Measurements from ENCODE around the gene BIRC6.
"Not testable (repeated sequence)": the region's sequence is repeated elsewhere in the genome, so short reads cannot be mapped to it uniquely, and the experiment has no call there.

Gene BIRC6, protein sequence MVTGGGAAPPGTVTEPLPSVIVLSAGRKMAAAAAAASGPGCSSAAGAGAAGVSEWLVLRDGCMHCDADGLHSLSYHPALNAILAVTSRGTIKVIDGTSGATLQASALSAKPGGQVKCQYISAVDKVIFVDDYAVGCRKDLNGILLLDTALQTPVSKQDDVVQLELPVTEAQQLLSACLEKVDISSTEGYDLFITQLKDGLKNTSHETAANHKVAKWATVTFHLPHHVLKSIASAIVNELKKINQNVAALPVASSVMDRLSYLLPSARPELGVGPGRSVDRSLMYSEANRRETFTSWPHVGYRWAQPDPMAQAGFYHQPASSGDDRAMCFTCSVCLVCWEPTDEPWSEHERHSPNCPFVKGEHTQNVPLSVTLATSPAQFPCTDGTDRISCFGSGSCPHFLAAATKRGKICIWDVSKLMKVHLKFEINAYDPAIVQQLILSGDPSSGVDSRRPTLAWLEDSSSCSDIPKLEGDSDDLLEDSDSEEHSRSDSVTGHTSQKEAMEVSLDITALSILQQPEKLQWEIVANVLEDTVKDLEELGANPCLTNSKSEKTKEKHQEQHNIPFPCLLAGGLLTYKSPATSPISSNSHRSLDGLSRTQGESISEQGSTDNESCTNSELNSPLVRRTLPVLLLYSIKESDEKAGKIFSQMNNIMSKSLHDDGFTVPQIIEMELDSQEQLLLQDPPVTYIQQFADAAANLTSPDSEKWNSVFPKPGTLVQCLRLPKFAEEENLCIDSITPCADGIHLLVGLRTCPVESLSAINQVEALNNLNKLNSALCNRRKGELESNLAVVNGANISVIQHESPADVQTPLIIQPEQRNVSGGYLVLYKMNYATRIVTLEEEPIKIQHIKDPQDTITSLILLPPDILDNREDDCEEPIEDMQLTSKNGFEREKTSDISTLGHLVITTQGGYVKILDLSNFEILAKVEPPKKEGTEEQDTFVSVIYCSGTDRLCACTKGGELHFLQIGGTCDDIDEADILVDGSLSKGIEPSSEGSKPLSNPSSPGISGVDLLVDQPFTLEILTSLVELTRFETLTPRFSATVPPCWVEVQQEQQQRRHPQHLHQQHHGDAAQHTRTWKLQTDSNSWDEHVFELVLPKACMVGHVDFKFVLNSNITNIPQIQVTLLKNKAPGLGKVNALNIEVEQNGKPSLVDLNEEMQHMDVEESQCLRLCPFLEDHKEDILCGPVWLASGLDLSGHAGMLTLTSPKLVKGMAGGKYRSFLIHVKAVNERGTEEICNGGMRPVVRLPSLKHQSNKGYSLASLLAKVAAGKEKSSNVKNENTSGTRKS (N-terminal part only)

DNA sequence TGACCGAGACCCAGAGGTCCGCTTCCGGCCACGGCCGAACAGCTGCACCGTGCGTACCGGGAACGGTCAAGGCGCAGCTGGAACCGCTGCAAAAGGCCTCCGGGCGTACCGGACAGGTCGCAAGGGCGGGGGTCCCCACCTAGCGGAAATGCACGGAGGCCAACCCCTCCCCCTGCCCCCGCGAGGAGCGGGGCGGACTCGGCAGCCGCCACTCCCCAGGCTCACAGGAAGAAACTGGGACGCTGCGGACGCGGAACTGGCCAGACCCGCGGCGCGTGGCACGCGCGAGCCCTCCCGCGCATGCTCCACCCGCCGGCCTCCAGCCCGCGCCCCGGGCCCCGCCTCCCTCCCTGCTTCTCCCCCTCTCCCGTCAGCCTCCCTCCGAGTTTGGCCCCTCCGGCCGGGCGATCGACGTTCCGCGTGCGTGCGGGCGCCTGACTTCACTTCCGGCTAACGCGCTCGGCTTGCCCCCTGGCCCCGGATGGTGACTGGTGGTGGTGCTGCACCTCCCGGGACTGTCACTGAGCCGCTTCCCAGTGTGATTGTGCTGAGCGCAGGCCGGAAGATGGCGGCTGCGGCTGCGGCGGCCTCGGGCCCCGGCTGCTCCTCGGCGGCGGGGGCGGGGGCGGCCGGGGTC is at the start of gene BIRC6:
Gene BIRC6 (plus strand): TSS at position 343 of the 637 bp plus-strand sequence. CDS start 139 bp downstream, at position 482.
- peak; percentile 99 for DNase-seq

DNA sequence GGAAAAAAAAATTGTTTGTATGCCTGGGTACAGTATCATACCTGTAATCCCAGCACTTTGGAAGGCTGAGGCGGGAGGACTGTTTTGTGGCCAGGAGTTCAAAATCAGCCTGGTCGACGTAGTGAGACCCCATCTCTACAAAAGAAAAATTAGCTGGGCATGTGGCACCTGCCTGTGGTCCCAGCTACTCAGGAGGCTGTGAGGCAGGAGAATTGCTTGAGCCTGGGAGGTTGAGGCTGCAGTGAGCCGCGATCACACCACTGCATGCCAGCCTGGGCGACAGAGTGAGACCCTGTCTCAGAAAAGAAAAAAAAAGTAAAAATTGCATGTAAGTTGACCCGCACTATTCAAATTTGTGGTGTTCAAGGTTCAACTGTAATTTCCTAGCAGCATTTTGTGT is 46.2 kb upstream of the BIRC6 start:
- DNase-seq = no peak

DNA sequence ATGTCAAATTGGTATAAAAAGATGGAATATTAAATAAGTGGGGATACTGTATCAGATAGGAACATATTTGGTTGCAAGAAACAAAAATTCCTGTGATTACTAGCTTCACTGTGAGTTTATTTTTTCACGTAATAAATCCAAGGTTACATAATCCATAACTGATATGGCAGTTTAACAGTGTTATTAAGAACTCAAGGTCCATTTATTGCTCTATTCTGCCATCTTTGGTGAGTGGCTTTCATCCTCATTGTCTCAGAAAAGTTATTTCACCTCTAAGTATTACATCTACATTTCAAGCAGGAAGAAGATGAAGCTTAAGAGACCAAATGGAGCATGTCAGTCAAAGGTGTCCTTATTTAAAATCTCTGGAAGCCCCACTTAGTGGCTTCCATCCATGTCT is 41.9 kb upstream of the BIRC6 start:
- DNase-seq = no peak

DNA sequence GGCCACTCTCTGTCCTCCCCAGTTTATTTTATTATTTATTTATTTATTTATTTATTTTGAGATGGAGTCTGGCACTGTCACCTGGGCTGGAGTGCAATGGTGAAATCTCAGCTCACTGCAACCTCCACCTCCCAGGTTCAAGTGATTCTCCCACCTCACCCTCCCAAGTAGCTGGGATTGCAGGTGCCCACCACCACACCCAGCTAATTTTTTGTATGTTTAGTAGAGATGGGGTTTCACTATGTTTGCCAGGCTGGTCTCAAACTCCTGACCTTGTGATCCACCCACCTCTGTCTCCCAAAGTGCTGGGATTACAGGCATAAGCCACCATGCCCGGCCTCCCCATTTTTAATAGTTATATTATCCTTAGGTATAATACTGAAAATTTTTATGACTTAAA is 28.1 kb upstream of the BIRC6 start:
- DNase-seq = not testable (repeated sequence)

DNA sequence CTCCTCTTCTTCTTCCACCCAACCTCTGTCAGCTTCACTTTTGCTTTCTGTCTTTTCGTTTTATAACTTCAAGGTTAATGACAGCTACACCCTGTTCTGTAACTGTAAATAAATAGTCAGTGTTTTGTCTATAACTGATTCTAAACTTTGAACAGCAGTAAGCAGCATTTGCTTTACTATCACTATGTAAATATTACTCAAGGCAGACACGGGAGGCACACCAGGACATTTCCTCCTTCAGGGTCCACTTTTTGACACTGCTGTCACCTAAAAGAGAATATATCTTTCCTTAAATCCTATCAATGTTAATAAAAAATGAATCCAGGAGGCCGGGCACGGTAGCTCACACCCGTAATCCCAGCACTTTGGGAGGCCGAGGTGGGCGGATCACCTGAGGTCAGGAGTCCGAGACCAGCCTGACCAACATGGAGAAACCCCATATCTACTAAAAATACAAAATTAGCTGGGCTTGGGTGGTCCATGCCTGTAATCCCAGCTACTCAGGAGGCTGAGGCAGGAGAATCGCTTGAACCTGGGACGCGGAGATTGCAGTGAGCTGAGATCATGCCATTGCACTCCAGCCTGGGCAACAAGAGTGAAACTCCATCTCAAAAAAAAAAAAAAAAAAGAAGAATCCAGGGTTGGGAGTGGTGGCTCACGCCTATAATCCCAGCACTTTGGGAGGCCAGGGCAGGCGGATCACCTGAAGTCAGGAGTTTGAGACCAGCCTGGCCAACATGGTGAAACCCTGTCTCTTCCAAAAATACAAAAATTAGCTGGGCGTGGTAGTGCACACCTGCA is 27.4 kb upstream of the BIRC6 start:
- not testable (repeated sequence) for DNase-seq

DNA sequence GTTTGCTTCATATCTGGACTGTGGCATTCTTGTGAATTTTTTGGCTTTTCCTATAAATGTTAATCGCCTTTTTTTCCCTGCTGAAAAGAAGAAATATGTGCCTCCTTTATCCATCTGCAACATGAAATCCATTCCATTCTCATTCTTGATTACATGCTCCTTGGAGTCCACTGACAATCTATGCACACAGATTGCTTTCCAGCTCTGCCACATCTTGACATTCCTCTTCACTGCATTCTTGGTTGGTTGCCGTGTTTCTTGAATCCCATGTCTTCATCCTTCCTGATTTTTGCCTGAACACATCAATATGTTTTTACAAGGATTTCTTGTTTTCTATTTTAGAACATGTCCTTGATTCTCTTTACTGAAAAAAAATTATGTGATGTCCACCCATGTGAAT is 26.7 kb upstream of the BIRC6 start:
- DNase-seq = no peak

DNA sequence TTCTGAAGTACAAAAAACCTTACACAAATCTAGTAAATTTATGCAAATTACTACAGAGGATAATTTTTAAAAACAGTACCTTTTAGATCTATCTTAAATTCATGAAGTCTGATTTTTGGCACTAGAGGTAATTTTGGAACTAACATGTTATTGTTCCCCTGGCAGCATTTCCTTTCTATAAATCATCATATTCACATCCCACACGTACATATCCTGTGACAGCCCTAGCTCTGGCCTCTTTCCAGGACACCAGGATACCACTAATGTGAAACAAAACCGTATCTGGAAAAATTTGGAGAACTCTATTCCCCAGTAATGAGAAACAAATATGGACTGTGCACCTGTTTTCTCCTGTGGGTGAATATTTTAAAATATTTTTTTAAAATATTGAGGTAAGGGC is 14.0 kb upstream of the BIRC6 start:
- no peak for DNase-seq

DNA sequence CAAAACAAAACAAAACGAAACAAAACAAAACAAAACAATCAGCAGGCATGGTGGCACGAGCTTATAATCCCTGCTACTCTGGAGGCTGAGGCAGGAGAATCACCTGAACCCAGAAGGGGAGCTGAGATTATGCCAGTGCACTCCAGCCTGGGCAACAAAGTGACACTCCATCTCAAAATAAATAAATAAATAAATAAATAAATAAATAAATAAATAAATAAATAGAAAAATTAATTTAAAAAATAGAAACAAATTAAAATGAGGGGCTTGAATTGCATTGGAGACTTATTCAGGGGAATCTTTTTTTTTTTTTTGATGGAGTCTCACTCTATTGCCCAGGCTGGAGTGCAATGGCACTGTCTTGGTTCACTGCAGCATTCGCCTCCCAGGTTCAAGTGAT is 6.0 kb upstream of the BIRC6 start:
- DNase-seq = not testable (repeated sequence)

DNA sequence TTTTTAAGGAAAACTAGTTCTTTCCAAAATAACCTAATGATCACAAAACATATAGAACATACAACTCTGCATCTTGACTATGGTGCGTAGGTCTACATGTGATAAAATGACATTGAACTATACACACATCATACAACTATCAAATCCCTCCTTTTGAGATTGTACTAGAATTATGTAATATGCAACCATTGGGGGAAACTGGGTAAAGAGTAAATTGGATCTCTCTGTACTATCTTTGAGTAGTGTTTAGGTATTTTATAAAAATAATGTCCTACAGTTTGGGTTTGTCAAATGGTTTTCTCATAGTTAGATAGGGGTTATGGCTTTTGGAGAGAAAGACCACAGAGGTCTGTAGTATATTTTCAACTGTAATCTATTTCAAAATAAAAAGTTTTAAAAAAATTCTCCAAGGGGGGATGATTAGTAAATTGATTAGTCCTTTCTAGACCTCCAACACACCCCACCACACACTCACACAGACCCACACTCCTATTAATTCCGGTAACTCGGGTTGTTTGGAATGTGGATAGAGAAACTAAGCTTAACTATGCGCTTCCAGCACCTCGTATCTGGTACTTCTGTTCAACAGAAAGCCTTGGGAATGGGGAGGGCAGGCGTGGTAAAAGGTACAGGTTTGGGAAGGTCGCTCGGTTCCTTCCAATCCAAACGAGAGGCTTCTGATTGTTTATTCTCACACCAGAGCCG is 695 bp upstream of the BIRC6 start:
- no peak for DNase-seq

DNA sequence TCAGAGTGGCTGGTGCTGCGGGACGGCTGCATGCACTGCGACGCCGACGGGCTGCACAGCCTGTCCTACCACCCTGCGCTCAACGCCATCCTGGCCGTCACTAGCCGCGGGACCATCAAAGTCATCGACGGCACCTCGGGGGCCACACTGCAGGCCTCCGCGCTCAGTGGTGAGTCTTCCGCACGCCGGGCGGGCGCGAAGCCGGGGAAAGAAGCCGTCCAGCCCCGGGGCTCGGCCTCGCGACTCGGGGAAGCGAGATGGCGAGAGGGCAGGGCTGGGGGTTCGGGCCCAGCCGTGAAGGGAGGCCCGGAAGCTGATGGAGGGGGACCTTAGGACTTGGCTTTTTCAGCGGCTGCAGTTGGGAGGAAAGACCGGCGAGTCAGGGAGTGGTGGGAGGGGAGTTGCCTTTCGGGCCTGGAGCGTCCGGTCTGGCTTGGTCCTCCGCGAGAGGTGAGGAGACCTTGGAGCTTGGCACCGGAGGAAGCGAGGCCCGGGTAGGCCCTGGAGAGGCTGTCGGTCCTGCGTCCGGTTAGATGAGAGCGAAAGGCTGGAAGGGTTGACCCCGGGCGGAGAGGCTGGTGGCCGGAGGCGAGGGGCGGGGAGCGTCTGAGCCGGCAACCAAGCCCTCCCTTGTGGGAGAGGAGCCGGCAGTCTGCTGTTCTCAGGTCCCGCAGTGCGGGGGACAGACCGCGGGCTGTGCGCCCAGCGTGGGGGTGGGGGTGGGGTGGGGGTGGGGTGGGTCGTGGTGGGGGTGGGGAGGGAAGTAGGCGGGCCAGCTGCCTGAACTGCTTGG is 691 bp downstream of the BIRC6 start:
- peak; percentile 42 for DNase-seq

DNA sequence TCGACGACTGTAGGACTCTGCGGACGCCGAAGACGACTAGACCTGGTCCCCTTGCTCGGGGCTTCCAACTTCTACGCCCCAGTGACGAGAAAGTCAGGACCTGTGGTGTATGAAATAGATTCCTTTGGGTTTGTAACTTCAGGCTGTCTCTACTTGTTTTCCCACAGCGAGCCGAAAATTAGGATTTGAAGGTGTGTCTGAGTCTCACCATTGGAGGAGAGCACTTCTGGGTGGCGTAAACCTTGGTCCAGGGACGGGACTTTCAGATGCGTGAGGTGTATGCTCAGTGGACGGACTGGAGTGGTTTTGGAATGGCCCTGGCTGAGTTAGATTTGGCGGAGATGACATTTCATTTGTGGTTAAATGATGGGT is 1.3 kb downstream of the BIRC6 start:
- peak; percentile 18 for DNase-seq

DNA sequence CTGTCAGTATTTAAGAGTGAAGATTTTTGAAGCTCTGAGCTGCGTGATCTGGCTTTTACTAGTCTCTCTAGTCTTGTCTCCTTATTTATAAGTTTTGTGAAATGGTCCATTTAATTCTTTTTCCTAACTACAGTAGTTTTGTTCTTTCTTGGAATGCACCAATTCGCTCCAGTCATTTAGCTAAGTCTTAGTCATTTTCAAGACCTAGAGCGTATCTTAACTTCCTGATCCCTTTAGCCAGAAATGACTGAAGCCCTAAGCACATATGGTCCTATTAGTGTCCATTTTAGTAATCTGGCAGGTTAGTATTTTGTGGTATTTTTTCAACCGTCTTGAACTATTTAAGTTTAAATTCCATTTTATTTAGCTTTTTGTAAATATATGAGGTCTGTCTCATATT is 3.6 kb downstream of the BIRC6 start:
- peak; percentile 30 for DNase-seq

DNA sequence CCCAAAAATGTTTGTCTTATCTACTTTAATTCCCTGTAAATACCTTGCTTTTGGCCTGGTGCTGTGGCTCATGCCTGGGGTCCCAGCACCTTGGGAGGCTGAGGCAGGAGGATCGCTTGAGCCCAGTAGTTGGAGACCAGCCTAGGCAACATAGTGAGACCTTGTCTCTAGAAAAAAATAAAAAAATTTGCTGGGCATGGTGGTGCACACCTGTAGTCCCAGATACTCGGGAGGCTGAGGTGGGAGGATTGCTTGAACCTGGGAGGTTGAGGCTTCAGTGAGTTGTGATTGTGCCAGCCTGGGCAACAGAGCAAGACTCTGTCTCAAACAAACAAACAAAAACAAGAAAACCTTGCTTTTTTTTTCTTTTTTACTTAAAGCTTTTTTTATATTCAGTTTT is 6.2 kb downstream of the BIRC6 start:
- DNase-seq = not testable (repeated sequence)

DNA sequence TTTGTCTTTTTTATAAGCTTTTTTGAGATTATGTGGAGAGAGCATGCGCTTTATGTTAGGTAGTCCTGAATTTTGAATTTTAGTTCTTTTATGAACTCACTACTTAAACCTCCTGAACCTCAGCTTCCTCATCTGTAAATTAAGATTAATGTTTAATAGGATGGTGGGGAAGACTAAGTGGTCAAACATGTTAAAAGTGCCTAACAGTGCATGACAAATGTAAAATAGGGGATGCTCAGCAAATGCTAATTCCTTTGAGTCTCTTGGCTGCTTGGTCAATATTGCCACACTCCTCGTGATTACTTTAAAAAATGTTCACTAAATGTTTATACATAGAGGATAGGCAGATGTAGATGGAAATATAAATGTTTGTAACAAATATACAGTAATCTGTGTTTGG is 6.8 kb downstream of the BIRC6 start:
- no peak for DNase-seq

DNA sequence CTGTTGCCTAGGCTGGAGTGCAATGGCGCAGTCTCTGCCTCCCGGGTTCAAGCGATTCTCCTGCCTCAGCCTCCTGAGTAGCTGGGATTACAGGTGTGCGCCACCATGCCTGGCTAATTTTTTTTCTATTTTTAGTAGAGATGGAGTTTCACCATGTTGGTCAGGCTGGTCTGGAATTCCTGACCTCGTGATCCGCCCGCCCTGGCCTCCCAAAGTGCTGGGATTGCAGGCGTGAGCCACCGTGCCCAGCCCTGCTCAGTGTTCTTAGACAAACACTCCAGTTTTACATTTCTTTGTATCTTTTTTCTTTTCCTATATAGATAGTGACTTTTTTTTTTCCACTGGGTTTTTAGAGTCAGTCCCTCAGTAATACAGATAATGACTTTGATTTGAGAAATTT is 7.5 kb downstream of the BIRC6 start:
- not testable (repeated sequence) for DNase-seq

DNA sequence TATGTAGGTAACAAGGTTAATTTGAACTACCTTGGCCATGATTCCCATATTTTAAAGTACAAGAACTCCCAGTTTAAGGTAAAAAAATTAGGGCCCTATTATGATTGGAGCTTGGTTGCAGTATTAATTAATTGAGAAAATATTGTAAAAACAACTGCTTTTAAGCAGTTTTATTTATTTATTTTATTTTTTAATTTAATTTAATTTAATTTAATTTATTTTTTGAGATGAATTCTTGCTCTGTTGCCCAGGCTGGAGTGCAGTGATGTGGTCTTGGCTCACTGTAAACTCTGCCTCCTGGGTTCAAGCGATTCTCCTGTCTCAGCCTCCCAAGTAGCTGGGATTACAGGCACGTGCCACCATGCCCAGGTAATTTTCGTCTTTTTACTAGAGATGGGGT is 8.9 kb downstream of the BIRC6 start:
- DNase-seq = not testable (repeated sequence)

DNA sequence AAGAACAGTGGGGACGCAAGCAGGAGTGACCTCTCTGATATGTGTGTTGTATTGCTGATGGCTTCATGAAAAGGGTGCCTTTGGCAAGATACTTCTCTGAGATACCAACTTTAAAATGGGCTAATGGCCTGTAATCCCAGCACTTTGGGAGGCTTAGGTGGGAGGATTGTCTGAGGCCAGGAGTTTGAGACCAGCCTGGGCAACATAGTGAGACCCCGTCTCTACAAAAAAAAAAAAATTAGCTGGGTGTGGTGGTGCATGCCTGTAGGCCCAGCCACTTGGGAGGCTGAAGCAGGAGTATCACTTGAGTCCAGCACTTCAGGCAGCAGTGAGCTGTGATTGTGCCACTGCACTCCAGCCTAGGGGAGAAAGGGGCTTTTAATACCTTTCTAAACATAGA is 9.8 kb downstream of the BIRC6 start:
- DNase-seq = no peak

DNA sequence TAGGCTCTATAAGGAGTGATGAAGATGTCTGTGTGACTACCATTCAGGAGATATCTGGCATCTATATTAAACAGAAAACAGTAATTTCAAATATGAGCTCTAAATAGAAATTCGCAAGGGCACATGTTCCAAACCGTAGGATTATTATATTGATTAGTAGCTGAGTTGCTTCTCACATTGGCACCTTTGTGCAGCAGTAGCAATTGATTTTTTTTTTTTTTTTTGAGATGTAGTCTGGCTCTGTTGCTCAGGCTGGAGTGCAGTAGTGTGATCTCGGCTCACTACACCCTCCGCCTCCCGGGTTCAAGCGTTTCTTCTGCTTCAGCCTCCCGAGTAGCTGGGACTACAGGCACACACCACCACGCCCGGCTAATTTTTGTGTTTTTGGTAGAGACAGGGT is 12.4 kb downstream of the BIRC6 start:
- no peak for DNase-seq

DNA sequence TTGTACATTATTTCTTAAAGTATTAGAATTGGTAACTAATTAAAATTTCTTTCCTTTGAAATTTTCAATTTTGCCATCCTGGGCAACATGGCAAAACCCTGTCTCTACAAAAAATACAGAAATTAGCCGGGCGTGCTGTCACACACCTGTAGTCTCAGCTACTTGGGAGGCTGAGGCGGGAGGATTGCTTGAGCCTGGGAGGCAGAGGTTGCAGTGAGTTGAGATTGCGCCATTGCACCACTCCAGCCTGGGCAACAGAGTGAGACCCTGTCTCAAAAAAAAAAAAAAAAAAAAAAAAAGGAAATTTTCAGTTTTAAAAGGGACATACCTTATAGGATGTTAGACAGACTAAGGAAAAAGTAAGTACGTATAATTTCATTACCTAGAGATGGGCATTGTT is 14.1 kb downstream of the BIRC6 start:
- DNase-seq = not testable (repeated sequence)

DNA sequence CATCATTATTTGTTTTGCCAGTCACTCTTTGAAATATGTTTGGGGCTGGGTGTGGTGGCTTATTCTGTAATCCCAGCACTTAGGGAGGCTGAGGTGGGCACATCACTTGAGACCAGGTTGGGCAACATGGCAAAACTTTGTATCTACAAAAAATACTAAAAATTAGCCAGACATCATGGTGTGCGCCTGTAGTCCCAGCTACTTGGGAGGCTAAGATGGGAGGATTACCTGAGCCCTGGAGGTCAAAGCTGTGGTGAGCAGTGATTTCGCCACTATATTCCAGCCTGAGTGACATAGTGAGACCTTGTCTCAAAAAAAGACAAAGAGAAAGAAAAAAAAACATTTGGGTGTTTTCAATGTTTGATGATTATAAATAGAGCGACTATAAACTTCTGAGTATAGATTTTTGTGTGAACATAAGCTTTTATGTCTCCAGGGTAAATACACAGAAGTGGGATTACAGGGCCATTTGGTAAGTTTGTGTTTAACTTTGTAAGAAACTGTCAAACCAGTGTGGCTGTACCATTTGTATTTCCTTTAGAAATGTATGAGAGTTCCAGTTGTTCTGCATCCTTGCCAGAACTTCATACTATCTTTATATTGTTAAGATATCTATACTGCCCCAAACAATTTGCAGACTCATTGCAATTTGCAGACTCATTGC is 15.8 kb downstream of the BIRC6 start:
- DNase-seq = no peak

Data from activated CD4-positive, alpha-beta T cell treated with anti-CD3 and anti-CD28 coated beads, Interleukin-2, amount 50 U/mL, for 16 hours (primary cell).